NCI-H748 (cell line): ENCODE data around the gene TM9SF1.

ENCODE experiments used
- DNase-seq: peaks from one replicate; lab custom pipeline; 2025; ENCODE audit not compliant: unreplicated experiment; lab: John Stamatoyannopoulos, UW

Gene TM9SF1

DNA sequence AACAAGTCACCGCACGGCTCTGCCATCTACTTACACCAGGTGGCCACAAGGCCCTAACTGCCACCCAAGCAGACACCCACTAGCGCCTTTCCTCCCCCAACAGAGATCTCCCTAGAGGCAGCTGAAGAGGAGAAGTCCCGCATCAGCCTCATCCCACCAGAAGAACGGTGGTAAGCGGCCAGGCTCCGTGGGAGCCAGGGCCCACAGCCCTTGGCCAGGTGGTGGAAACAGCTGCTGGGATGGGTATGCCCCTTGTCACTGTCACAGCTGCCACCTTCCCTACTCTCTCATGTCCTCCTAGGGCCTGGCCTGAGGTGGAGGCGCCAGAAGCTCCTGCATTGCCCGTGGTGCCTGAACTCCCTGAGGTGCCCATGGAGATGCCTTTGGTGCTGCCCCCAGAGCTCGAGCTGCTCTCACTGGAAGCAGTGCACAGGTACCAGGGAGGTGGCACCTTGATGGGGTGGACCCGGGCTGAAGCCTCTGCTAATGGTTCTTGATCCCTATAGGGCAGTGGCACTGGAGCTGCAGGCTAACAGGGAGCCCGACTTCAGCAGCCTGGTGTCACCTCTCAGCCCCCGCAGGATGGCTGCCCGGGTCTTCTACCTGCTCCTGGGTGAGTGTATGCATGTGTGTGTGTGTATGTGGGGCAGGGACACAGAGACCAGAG is 15.8 kb downstream of the TM9SF1 start:
- DNase-seq = no peak

DNA sequence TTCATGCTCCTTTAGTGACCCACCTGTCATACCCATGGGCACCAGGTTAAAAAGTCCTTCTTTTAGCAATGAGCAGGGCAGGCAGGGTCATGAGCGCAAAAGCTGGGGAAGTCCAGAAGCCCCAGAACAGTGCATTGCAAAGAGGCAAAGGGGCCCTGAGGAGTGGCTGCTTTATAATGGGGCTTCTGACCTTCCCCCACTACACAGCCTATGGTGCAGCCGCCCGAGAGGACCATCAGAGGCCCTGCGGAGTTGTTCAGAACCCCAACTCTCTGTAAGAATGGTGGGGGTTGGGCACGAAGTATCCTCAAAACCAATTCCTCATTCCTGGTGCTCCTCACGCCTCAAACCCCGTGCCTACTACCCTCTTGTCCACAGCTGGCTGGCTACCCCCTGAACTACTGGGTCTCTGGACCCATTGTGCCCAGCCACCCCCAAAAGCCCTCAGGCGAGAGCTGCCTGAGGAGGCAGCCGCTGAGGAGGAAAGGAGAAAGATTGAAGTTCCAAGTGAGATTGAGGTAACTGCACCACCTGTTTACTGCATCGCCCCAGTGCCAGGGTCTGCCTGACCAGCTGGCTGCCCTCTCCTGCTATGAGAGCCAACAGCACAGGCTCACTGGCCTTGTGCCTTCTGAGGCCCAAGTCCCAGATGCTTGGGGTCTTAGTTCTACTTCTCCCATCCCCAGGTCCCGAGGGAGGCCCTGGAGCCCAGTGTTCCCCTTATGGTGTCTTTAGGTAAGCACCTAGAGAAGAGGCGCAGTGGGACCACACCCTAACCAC is 16.7 kb downstream of the TM9SF1 start:
- no peak for DNase-seq

DNA sequence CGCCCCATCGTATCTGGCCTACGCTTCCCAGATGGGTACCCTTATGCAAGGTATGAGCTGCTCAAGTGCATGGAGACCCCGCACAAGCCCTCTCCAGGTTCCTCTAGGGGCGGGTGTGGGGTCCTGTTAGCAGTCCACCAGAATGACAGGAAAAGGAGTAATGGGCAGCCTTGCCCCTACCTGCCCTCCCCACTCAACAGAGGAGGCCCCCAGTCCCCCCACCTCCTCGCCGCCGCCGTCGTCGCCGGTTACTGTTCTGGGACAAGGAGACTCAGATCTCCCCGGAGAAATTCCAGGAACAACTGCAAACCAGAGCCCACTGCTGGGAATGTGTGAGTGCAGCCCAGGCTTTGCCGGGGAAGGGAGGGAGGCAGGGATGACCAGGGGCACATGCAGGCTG is 17.4 kb downstream of the TM9SF1 start:
- no peak for DNase-seq

DNA sequence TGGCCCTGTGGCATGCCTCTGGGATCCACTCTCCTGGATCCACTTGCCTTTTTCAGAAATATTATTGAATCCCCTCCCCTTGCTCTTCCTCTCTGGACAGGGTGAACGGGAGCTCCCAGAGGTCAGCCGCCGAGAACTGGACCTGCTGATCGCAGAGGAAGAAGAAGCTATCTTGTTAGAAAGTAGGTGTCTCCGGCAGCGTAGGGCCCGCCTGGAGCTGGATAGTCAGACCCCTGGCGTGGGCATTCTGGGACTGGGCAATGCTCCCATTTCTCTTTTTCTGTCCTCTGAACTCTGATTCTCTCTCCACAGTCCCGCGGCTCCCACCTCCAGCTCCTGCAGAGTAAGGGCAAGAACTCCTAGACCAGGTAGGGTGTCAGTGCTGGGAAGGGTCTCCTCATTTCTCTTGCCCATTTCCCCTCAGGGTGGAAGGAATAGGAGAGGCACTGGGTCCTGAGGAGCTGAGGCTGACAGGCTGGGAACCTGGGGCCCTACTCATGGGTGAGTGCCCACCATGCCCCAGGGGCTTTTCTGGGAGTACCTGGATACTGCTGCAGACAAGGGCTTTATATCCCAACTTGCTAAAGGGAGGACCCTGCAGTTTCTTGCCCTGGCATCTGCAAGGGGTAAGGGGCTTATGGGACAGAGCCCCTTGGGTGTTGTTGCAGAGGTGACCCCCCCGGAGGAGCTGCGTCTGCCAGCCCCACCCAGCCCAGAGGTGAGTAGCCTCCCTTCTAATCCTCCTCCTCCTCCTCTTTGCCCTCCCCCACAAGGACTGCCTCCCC is 18.0 kb downstream of the TM9SF1 start:
- no peak for DNase-seq

DNA sequence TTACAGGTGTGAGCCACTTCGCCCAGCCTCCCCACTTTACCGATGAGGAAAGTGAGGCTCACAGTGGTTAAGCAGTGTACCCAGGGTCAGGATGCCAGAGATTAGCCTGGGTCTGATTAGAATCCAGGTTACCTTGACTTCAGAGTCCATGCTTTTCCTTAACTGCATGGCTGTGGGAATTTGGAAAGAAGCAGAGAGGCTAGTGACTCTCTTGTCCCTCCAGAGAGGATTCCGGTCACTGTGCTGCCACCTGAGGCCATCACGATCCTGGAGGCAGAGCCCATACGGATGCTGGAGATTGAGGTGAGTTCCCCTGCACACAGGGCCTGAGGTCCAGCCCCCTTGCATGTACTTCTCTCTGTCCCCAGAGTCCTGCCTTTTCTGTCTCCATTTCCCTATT is 18.6 kb downstream of the TM9SF1 start:
- DNase-seq = no peak

DNA sequence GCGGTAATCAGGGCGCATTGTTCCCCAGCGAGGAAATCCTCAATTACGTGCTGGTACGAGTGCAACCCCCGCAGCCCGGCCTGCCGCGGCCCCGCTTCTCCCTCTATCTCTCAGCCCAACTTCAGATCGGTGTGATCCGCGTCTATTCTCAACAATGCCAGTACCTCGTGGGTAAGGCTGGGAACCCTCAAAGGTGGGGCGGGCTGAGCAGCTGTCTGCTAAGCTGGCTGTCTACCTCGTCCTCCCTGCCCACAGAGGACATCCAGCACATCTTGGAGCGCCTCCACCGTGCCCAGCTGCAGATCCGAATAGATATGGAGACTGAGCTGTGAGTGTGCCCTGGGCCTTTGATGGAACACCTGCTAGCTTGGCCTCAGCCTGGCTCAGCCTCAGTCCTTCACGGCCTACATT is 22.4 kb downstream of the TM9SF1 start:
- DNase-seq = peak; percentile 26

DNA sequence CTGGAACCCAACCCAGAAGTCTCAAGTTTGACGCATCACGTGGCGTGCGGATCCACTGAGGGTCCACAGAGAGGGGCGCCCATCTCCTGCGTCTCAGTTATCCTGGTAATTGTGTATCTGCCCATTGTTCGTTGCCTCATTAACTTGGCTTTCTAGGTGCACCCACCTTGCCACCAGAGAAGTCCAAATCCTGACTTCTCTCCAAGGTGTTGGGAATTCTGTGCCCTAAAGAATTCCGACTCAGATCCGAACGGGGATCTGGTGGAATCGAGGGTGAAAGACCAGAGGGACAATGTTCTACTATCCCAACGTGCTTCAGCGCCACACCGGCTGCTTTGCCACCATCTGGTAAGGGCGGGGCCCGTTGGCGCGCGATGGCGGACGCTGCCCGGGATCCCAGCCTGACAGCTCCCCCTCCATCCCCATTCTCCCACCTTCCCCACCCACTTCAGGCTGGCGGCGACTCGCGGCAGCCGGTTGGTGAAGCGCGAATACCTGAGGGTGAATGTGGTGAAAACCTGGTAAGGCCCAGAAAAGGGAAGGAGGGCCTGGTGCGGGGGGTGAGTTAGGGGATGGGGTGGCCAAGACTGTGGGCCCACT is 22.9 kb downstream of the TM9SF1 start:
- DNase-seq = peak; percentile 31

DNA sequence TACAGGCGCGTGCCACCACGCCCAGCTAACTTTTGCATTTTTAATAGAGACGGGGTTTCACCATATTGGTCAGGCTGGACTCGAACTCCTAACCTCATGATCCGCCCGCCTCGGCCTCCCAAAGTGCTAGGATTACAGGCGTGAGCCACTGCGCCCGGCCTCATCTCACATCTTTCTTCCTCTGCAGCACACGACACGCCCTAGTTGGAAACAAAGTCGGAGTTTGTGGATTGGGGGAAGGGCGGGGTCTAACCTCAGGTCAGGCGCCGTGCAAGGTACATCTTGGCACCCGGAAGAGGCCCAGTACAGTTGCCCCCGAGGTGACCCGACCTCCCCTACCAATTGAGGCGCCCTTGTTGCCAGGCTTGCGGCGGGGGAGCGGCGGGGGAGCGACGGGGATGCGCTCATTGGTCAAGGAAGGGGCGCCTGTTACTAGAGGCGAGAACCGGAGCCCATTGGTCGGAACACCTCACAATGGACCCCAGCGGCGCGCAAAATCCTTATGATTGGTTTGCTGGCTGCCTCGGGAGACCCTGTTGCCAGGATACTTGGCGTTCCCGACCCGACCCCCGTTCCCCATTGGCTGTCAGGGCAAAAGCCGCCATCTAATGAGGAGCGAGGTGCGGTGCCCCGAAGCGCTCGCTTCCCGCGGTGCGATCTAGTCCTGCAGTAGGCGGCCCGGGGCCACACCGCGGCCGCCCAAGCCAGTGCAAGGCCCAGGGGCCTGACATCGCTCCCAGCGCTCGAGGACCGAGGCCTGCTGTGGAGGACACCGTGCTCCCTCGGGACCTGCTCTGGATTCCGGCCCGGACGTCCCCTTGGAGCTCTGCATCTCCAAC is 23.6 kb downstream of the TM9SF1 start, which contains the start of gene REC8:
Gene REC8 (plus strand): TSS at position 659 of the 839 bp plus-strand sequence. CDS start 473 bp downstream, outside the sequence.
- peak; percentile 98 for DNase-seq

DNA sequence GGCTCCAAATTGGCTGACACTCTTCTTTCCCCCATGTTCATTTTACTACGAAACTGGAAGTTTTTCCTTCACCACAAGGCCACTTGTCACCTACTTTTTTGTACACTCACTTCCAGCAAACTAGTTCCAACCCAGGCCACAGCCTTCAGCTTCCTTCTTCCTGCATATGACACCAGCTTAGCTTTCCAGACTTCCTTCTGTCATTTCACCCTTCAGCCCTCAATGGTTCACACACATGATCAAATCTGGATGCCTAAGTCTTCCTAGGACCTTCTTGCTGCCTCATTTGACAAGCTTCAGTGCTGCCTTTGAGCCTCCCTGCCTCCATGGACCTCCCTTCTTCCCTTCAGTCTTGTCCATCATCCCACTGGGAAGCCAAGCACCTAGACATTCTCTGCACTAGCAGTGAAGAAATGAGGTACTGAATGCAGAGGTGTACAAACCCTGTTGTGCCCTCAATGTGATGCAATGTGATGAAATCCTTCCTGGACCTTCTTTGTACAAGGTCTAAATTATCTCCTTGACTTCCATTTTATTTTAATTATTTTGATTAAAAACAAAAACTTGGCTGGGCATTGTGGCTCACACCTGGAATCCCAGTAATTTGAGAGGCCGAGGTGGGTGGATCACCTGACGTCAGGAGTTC is 27.6 kb downstream of the TM9SF1 start:
- no peak for DNase-seq

DNA sequence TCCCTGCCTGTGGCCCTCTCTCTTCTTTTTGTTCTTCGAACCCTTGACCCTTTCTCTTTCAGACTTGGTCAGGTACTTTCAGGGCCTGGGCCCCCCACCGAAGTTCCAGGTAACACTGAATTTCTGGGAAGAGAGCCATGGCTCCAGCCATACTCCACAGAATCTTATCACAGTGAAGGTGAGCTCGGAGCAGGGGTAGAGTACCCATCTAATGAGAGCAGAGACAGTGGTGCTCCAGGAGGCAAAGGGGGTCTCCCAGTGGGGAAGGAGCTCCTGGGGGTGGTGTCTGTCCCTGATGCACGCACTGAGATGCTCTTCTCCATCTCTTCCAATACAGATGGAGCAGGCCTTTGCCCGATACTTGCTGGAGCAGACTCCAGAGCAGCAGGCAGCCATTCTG is 29.5 kb downstream of the TM9SF1 start:
- no peak for DNase-seq

DNA sequence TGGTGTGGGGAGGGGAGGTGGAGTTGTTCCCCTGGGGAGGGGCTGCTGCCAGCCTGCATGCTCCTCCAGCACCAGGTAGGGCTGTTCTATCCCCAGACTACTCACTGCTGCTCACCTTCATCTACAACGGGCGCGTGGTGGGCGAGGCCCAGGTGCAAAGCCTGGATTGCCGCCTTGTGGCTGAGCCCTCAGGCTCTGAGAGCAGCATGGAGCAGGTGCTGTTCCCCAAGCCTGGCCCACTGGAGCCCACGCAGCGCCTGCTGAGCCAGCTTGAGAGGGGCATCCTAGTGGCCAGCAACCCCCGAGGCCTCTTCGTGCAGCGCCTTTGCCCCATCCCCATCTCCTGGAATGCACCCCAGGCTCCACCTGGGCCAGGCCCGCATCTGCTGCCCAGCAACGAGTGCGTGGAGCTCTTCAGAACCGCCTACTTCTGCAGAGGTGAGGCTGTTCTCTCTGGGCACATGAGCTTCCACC is 30.7 kb downstream of the TM9SF1 start:
- DNase-seq = no peak

DNA sequence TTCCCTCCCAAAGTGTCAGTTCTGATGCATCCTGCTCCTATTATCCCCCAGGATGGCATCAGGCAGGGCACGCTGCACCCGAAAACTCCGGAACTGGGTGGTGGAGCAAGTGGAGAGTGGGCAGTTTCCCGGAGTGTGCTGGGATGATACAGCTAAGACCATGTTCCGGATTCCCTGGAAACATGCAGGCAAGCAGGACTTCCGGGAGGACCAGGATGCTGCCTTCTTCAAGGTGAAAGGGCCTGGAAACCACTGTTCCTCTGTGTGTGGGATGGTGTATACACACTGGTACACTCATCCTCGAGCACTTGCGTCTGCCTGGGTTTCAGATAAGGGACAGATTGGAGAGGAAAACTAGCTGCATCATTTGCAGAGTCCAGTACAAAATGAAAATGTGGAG is 33.1 kb downstream of the TM9SF1 start:
- no peak for DNase-seq

DNA sequence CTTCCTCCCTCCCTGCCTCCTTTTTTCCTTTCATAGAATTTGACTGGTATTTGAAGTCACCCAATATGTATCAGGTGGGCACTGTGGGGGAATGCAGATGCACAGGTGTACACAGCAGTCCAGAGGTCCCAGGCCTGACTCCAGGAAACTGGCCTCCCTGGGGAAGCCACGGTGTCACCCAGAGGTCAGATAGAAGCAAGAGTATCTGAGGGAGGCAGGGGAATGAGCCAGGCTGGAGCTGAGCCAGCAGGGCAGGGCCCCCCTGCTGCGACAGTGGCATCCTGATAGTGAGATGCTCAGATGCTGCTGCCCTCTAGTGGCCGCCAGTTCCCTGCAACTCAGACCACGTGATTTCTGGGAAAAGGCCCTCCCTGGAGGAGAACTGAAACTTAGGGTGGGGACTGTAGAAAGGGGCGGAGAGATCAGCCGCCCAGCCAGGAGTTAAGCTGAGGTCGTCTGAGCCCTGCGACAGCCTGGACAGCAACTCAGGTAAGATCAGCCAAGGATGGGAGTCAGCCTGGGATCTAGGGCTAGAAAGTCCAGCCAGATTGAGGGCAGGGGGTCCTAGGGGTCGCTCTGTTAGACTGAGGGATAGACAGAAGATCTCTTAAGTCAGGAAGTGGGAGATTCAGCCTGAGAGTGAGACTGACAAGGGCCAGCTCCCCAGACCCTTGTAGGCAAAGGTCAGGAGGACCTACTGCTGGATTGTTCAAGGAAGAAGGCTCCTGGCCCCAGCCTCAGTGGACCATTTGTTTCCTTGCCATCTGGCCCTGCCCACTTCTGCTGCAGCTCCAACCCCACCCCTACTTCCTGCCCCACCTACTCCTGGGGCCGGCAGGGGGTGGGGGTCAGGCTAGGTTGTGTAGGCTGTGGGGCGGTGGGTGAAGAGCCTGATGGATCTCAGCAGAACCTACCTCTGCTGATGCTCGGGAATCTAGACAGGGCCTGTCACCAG is 34.1 kb downstream of the TM9SF1 start, which contains the start of gene IRF9:
Gene IRF9 (plus strand): TSS at position 416 of the 955 bp plus-strand sequence. CDS start 880 bp downstream, outside the sequence.
- peak; percentile 93 for DNase-seq

DNA sequence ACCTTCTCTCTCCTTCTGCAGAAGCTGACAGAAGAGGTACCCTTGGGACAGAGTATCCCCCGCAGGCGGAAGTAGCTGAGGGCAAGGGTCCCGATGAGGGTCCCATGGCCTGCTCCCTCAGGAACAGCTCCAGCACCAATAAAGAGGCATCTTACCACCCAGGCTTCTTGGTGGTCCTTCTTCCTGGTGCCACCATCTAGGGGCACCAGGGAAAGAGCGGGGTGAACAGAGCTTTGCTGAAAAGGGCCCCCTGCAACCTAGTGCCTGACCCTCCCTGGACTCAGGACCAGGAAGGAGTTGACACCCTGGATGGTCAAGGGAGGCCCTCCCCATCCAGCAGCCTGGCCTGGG is 34.8 kb downstream of the TM9SF1 start:
- no peak for DNase-seq

DNA sequence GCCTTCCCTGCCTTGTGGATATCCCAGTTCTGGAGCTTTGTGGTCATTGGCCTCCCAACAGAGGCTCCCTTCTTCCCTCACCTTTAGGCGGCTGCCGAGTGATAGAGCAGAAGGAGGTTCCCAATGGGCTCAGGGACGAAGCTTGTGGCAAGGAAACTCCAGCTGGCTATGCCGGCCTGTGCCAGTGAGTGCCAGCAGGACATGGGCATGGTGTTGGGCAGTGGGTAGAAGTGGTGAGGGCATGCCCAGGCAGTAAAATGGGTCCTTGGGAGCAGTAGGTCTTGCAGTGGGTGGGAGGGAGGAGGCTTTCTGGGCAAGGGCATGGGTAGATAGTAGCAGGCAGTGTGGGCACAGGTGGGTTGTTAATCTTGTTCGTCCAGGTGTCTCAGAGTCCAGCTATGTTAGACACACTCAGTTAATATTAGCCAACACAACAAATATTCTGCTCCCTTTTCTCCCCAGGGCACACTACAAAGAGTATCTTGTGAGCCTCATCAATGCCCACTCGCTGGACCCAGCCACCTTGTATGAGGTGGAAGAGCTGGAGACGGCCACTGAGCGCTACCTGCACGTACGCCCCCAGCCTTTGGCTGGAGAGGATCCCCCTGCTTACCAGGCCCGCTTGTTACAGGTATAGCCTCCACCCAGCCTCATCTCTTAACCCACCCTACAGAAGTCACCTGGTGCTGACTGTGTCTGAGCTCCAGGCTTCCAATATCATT is 35.3 kb downstream of the TM9SF1 start:
- DNase-seq = no peak

DNA sequence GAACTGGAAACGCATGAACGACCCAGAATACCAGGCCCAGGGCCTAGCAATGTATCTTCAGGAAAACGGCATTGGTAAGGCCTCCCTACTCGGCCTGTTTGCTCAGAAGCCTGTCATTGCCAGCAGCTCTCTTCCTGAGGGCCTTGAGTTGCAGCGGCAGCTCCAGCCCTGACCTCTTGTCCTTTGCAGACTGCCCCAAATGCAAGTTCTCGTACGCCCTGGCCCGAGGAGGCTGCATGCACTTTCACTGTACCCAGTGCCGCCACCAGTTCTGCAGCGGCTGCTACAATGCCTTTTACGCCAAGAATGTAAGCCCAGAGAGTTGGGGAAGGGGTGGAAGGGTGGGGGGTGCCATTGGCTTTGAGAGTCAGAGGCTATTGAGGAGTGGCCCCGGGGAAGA is 37.9 kb downstream of the TM9SF1 start:
- DNase-seq = no peak

DNA sequence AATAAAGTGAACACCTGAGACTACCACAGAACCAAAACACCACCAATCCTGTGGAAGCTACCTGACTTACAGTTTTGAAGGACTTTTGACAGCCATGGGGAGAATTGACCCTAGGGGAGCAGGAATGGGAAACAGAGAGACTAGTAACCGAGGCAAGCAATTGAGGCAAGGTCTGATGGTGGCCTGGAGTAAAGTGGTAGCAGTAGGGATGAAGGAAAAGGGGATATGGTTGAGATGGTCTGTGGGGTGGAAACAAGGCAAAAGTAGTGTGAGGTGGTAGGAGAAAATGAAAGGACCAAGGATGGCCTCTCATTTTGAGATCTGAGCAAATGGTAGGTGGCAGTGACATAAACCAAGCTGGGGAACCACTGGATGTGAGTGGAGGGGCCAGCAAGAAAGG is 38.4 kb downstream of the TM9SF1 start:
- no peak for DNase-seq

DNA sequence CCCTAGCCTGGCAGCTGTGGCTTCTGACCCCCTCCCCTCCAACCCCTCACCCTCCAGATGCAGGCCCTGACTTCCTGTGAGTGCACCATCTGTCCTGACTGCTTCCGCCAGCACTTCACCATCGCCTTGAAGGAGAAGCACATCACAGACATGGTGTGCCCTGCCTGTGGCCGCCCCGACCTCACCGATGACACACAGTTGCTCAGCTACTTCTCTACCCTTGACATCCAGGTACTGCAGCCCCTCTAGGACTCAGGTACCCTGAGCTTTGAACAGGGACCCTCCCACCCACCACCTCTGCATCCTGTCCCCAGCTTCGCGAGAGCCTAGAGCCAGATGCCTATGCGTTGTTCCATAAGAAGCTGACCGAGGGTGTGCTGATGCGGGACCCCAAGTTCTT is 40.1 kb downstream of the TM9SF1 start:
- no peak for DNase-seq
